ENCODE data around the gene GARRE1. TPM values are rescaled to one million over a fixed set of nuclear protein-coding genes. Genes with fewer than 3 reads are reported as not detected.

The GARRE1 gene
- total RNA-seq, 1 donor from 2014 or later, result 10.0 TPM

DNA sequence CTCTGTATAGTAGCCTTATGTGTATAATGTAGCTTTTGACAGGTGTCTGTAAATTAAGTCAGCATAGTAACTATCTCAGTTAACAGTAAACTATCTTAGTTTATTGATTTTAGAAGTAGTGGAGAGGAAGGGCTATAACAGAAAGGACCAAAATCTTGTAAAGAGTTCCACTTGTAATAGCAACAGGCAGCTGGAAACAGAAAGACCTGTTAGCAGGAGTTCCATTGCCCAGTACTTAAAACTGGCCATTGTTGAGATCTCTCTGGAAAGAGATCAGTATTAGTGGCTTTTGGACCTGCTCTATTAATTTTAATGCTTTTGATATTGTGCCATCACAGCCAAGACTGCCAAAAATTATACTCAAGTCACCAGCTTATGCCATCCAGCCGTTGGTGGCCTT, 32.0 kb upstream of the GARRE1 start:
- Mint-ChIP-seq H3K27ac (no peak overlapping the region), H3K9me3 (no peaks in the 10 kb centered on the region), H3K4me1 (ENCODE audit: low read depth) (peaks cover 52% of the 10 kb centered on the region), H3K27me3 (ENCODE audit: low read depth) (no peaks in the 10 kb centered on the region), H3K4me3 (ENCODE audit: low read depth) (no peak overlapping the region), H3K36me3 (ENCODE audit: low read depth) (peaks cover 89% of the 10 kb centered on the region)
- intact Hi-C loops (cut with micrococcal nuclease), result loop anchor here (10.0 kb wide), 1 partner anchor 52 kb away; no protein-coding TSS in a partner anchor
- DNase-seq (ENCODE audit: low spot score), result no peak

DNA sequence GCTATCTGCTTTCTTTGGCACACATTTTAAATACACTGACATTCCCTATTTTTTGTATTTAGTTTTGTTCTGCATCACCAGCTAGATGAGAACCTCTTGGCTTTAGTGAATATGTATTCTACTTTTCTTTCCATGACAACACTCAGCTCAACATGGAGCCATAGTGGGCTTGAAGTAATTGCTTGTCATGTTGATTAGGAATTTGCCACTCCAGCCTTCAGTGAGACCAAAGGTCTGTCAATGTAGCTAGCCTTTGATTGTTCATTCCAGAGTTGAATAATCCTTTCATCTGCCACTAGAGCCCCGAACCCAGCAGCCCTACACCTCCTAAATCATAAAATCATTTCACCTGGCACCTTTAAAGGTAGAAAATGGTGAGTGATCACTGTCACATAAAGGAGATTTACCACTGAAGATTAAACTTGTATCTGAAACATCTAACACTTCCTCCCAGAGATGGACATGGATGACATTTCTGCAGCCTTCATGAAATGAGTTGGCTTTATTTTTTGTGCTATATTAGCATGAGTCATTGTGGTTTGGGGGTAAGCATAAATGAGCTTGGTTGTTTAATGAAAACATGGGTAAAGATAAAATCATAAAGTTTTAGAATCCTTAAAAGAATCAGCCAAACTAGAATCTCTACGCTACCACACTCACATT, 29.2 kb upstream of the GARRE1 start:
- Mint-ChIP-seq H3K4me3 (ENCODE audit: low read depth) (no peak overlapping the region), H3K27ac (peak overlapping the region; percentile 17), H3K4me1 (ENCODE audit: low read depth) (peaks cover 48% of the 10 kb centered on the region), H3K9me3 (no peaks in the 10 kb centered on the region), H3K27me3 (ENCODE audit: low read depth) (no peaks in the 10 kb centered on the region), H3K36me3 (ENCODE audit: low read depth) (peaks cover 95% of the 10 kb centered on the region)
- DNase-seq (ENCODE audit: low spot score), result no peak
- intact Hi-C loops (cut with micrococcal nuclease), result loop anchor here (10.0 kb wide), 1 partner anchor 50 kb away; no protein-coding TSS in a partner anchor

DNA sequence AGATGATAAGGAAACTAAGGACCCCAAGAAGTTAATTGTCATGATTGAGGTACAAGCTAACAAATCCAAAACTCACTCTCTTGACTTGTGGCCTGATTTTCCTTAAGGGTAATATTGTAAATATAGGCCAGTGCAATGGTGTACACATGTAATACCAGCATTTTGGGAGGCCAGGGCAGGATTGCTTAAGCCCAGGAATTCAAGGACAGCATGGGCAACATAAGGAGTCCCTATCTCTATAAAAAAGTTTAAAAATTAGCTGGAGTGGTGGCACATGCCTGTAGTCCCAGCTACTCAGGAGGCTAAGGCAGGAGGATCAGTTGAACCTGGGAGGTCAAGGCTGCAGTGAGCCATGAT, 28.7 kb upstream of the GARRE1 start:
- peak overlapping the region; percentile 17 for H3K27ac Mint-ChIP-seq
- H3K9me3 Mint-ChIP-seq, result no peaks in the 10 kb centered on the region
- peaks cover 92% of the 10 kb centered on the region for H3K36me3 Mint-ChIP-seq (ENCODE audit: low read depth)
- intact Hi-C loops (cut with micrococcal nuclease), result loop anchor here (10.0 kb wide), 1 partner anchor 49 kb away; no protein-coding TSS in a partner anchor
- no peak overlapping the region for H3K4me3 Mint-ChIP-seq (ENCODE audit: low read depth)
- peaks cover 46% of the 10 kb centered on the region for H3K4me1 Mint-ChIP-seq (ENCODE audit: low read depth)
- no peak for DNase-seq (ENCODE audit: low spot score)
- no peaks in the 10 kb centered on the region for H3K27me3 Mint-ChIP-seq (ENCODE audit: low read depth)

DNA sequence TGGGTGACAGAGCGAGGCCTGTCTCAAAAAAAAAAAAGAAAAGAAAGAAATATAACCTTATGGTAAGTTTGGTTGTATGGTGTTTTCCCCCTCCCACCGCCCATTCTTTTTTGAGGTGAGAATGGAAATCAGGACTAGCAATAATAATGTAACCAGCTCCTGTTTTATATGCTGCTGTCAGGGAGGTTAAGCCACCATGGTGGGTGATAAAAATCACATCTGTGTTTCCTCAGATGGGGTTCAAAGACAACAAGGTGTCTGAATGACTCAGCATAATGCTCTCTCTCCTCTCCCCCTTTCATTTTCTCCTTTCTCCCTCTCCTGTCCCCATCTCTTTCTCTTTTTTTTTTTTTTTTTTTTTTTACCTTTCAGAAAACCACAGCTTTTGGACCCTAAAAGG, 28.3 kb upstream of the GARRE1 start:
- H3K4me1 Mint-ChIP-seq (ENCODE audit: low read depth), result peaks cover 47% of the 10 kb centered on the region

DNA sequence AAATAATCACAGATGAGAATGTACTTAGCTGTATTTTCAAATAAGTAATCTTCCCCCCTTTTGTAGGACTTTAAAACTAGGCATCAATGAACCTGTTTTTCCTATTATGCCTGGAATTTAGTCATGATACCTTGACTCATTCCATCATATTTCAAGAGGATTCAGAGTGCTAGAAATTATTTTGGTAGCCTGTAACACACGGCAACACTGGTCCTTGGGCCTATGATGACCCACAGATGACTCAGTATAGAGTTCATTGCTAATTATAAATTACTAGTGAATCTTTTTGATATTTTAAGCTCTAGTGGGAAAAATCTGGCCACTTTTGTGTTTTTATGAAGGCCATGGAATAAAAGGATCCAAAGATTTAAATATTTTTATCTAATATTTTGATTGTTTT, 26.0 kb upstream of the GARRE1 start:
- no peaks in the 10 kb centered on the region for H3K27me3 Mint-ChIP-seq (ENCODE audit: low read depth)
- intact Hi-C loops (cut with micrococcal nuclease), result loop anchor here (10.0 kb wide), 1 partner anchor 46 kb away; no protein-coding TSS in a partner anchor
- peaks cover 79% of the 10 kb centered on the region for H3K36me3 Mint-ChIP-seq (ENCODE audit: low read depth)
- H3K27ac Mint-ChIP-seq, result no peak overlapping the region
- no peak overlapping the region for H3K4me3 Mint-ChIP-seq (ENCODE audit: low read depth)
- peaks cover 58% of the 10 kb centered on the region for H3K4me1 Mint-ChIP-seq (ENCODE audit: low read depth)
- DNase-seq (ENCODE audit: low spot score), result no peak
- H3K9me3 Mint-ChIP-seq, result no peaks in the 10 kb centered on the region

More for the DNA sequence above, 28.3 kb upstream of the GARRE1 start:
- Mint-ChIP-seq H3K27ac (no peak overlapping the region), H3K27me3 (ENCODE audit: low read depth) (no peaks in the 10 kb centered on the region), H3K9me3 (no peaks in the 10 kb centered on the region), H3K4me3 (ENCODE audit: low read depth) (no peak overlapping the region), H3K36me3 (ENCODE audit: low read depth) (peaks cover 92% of the 10 kb centered on the region)
- no peak for DNase-seq (ENCODE audit: low spot score)
- intact Hi-C loops (cut with micrococcal nuclease), result loop anchor here (10.0 kb wide), 1 partner anchor 49 kb away; no protein-coding TSS in a partner anchor

DNA sequence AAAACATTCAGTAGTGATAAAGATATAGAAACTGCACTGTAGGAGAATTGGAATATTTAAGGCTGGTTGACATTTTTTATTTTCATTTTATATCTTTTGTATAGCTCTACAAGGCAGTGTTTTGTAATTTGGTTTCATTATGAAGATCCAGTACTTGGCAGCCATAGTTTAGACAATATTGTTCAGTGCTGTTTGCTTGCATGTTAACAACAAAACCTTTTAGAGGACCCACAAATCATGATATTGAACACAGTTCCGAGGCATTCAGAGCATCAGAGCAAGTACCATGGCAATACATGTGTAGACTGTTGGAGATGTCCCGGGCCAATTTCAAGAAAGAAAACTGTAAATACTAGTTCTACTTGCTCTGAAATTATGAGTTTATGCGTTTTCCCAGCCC, 25.6 kb upstream of the GARRE1 start:
- Mint-ChIP-seq H3K4me1 (ENCODE audit: low read depth) (peaks cover 56% of the 10 kb centered on the region), H3K9me3 (no peaks in the 10 kb centered on the region), H3K27ac (no peak overlapping the region), H3K36me3 (ENCODE audit: low read depth) (peaks cover 75% of the 10 kb centered on the region), H3K27me3 (ENCODE audit: low read depth) (no peaks in the 10 kb centered on the region), H3K4me3 (ENCODE audit: low read depth) (no peak overlapping the region)
- DNase-seq (ENCODE audit: low spot score), result no peak
- intact Hi-C loops (cut with micrococcal nuclease), result loop anchor here (10.0 kb wide), 1 partner anchor 46 kb away; no protein-coding TSS in a partner anchor

DNA sequence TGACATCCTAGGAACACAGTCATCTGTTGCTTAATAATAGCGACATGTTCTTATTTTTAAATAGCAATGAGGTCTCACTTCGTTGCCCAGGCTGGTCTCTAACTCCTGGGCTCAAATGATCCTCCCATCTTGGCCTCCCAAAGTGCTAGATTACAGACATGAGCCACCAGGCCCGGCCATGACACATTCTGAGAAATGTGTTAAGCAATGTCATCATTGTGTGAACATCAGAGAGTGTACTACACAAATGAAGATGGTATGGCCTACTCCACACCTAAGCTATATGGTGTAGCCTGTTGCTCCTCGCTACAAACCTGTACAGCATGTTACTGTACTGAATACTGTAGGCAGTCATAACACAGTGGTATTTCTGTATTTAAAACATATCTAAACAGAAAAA, 24.6 kb upstream of the GARRE1 start:
- Mint-ChIP-seq H3K36me3 (ENCODE audit: low read depth) (peaks cover 66% of the 10 kb centered on the region), H3K9me3 (no peaks in the 10 kb centered on the region), H3K4me3 (ENCODE audit: low read depth) (no peak overlapping the region), H3K4me1 (ENCODE audit: low read depth) (peaks cover 50% of the 10 kb centered on the region), H3K27me3 (ENCODE audit: low read depth) (no peaks in the 10 kb centered on the region), H3K27ac (no peak overlapping the region)
- intact Hi-C loops (cut with micrococcal nuclease), result loop anchor here (10.0 kb wide), 1 partner anchor 45 kb away; no protein-coding TSS in a partner anchor
- DNase-seq (ENCODE audit: low spot score), result no peak

DNA sequence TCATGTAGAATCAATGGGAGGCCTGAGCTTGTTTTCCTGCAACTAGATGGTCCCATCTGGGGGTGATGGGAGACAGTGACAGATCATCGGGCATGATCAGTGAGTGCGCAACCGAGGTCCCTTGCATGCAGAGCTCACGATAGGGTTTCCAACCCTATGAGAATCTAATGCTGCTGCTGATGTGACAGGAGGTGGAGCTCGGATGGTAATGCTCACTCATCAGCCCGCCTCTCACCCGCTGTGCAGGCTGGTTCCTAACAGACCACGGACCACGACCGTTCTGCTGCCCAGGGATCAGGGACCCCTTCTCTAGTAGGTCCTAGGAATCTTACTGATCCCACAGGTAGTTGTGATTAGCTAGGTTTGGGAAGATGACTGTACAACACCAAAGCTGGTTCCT, 23.5 kb upstream of the GARRE1 start:
- Mint-ChIP-seq H3K27ac (no peak overlapping the region), H3K4me1 (ENCODE audit: low read depth) (peaks cover 39% of the 10 kb centered on the region), H3K4me3 (ENCODE audit: low read depth) (no peak overlapping the region), H3K36me3 (ENCODE audit: low read depth) (peaks cover 61% of the 10 kb centered on the region), H3K9me3 (no peaks in the 10 kb centered on the region), H3K27me3 (ENCODE audit: low read depth) (no peaks in the 10 kb centered on the region)
- intact Hi-C loops (cut with micrococcal nuclease), result no loop called here
- no peak for DNase-seq (ENCODE audit: low spot score)

DNA sequence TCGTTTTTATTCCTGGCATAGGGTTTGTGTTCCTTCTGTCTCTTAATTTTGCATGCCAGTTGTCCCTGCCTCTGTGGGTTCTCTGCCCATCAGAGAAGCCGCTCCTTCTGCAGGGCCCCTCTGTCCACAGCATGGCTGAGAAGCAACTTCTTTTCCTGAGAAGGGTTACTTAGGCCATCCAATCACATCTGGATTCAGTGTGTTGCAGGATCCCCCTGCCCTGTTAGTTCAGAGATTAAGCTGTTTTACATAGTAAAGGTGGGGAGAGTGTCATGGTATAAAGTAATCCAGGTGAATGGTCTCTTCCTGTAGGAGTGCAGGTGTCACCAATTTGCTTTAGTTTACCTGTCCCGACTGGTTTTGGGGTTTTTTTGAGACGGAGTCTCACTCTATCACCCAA, 22.9 kb upstream of the GARRE1 start:
- intact Hi-C loops (cut with micrococcal nuclease), result no loop called here
- DNase-seq (ENCODE audit: low spot score), result no peak
- H3K9me3 Mint-ChIP-seq, result no peaks in the 10 kb centered on the region
- peaks cover 55% of the 10 kb centered on the region for H3K36me3 Mint-ChIP-seq (ENCODE audit: low read depth)
- peaks cover 35% of the 10 kb centered on the region for H3K4me1 Mint-ChIP-seq (ENCODE audit: low read depth)
- H3K27ac Mint-ChIP-seq, result no peak overlapping the region
- no peaks in the 10 kb centered on the region for H3K27me3 Mint-ChIP-seq (ENCODE audit: low read depth)
- H3K4me3 Mint-ChIP-seq (ENCODE audit: low read depth), result no peak overlapping the region

DNA sequence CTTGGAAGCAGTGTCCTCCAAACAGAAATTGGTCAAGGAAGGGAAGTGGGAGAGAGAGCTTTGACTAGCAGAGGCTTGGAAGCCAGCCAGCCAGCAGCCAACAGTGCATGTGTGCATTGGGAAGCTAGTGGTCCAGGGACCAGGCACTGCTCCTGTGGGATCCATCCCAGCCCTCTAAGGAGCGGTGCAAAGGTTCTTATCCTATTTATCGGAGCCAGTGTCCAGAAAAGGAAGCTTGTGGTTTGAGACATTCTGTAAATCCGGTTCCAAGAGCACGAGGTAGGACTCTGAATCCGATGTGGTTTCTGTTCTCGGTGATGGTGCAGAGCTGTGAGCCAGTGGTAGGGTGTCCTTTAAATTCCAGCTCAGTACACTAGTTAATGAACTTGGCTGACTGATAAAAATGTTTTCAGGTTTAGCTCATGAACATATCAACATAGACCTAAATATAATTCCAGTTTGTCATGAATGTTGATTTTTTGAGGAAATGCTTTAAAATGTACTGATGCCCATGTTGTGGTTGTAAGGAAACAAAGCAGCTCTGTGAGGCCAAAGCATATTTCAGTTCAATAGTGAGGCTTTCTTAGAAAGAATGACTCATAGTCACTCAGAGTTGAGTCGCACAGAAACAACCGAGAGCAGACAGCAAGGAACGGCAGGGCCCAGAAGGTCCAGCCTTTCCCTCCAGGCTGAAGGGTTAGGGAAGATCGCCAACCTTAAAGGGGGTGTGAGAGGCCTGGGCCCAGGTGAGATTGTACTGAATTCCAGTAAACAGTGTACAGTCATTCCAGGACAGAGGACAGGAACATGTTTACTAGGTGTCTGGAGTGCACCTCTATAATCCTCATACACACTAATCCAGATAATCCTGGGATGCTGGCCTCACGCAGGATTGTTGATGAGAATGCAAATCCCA, 21.5 kb upstream of the GARRE1 start:
- no peak for DNase-seq (ENCODE audit: low spot score)
- Mint-ChIP-seq H3K27me3 (ENCODE audit: low read depth) (no peaks in the 10 kb centered on the region), H3K4me3 (ENCODE audit: low read depth) (peak overlapping the region; percentile 33), H3K4me1 (ENCODE audit: low read depth) (peaks cover 26% of the 10 kb centered on the region), H3K36me3 (ENCODE audit: low read depth) (peaks cover 42% of the 10 kb centered on the region), H3K27ac (peak overlapping the region; percentile 71), H3K9me3 (no peaks in the 10 kb centered on the region)
- intact Hi-C loops (cut with micrococcal nuclease), result no loop called here

DNA sequence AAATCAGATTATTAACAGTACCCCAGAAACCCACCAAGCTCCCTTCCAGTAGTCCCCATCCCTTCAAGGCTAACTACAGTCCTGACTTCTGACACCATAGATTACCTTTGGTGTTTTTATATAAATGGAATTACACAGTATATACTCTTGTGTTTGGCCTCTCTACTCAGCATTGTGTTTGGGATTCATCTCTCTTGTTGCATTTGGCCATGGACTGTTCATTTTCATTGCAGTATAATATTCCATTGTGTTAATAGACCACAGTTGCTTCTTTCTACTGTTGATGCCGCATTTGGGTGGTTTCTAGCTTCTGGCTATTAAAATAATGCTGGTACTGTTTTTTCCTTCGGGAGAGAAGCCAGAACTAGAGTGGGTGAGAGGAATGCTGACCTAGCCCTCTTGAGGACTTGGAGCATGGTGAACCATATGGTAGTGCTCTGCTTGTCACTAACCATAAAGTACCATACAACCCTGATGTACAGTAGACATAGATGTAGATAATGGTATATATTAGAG, 18.9 kb upstream of the GARRE1 start:
- intact Hi-C loops (cut with micrococcal nuclease), result no loop called here
- no peak for DNase-seq (ENCODE audit: low spot score)
- Mint-ChIP-seq H3K9me3 (no peaks in the 10 kb centered on the region), H3K27me3 (ENCODE audit: low read depth) (no peaks in the 10 kb centered on the region), H3K27ac (no peak overlapping the region), H3K4me3 (ENCODE audit: low read depth) (no peak overlapping the region), H3K4me1 (ENCODE audit: low read depth) (peaks cover 18% of the 10 kb centered on the region), H3K36me3 (ENCODE audit: low read depth) (peaks cover 19% of the 10 kb centered on the region)

DNA sequence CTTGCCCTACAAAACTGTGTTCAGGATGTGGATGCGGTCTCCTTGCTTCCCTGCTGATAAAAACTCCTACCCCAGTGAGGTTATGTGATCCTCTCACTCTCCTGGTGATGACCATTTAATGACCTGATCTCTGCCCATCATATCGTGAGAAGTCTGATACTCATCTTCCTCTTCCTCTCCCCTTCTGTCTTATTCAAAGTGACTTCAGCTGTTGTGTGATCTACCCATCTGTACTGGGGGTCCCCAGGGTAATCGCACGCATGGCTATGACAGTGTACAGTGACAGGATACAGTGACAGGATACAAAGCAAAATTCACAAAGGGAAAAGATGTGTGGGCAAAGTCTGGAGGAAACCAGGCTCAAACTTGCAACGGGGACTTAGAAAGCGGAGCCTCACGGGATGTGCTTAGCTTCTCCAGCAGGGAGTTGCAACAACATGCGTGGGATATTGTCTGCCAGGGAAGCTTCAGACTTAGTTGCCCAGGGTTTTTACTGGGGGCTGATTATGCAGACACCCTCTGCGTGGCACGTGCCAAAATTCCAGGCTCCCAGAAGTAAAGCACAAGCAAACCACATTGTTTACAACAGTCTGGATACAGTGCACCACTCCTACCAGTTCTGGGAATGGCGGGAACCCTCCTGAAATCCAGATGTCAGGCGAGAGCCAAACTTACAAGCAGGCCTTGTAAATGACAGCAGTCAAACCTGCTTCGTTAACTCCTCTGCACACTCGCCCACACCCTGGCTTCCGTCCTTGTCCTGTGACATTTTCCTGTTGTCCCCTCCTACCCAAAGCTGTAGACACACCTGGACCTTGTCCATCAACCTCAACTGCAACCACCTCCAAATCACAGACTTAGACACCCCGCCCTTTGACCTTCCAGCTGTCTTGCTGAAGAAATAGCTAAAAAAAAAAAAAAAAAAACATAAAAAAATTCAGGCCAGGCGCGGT, 18.0 kb upstream of the GARRE1 start:
- no peak for DNase-seq (ENCODE audit: low spot score)
- no peak overlapping the region for H3K27ac Mint-ChIP-seq

More for the DNA sequence above, 18.0 kb upstream of the GARRE1 start:
- H3K9me3 Mint-ChIP-seq, result no peaks in the 10 kb centered on the region
- peaks cover 14% of the 10 kb centered on the region for H3K4me1 Mint-ChIP-seq (ENCODE audit: low read depth)
- intact Hi-C loops (cut with micrococcal nuclease), result no loop called here
- no peaks in the 10 kb centered on the region for H3K27me3 Mint-ChIP-seq (ENCODE audit: low read depth)
- H3K4me3 Mint-ChIP-seq (ENCODE audit: low read depth), result no peak overlapping the region
- peaks cover 14% of the 10 kb centered on the region for H3K36me3 Mint-ChIP-seq (ENCODE audit: low read depth)

Data from activated T-helper 2 cell treated with anti-CD3 and anti-CD28 coated beads, Interferon-gamma antibody, Interleukin-2, Interleukin-4, amounts not matched to agents 10 μg/mL and 5 μg/mL and 100 μg/mL, durations not matched to agents 14 hours and 24 hours and 36 hours (primary cell).